ENCODE data around the gene CXCL17. TPM values are rescaled to one million over a fixed set of nuclear protein-coding genes. Genes with fewer than 3 reads are reported as not detected.

Gene CXCL17
- total and polyA plus RNA-seq, 2 experiments from 2014 or later, result 4.4 to 16.7 TPM

GRCh38 chr19:42419309-42419708 is 23.4 kb downstream of the CXCL17 start:
- Histone ChIP-seq H3K9me3 (ENCODE audit: low read depth) (no peaks in the 10 kb centered on the region), H3K4me1 (ENCODE audit: insufficient read depth) (peaks cover 11% of the 10 kb centered on the region), H3K36me3 (replicated peaks; ENCODE audit: insufficient read depth, low read depth) (no peaks in the 10 kb centered on the region), H3K4me3 (no peak overlapping the region), H3K4me2 (no peak overlapping the region), H4K20me1 (ENCODE audit: insufficient read depth, poor library complexity, severe bottlenecking) (no peaks in the 10 kb centered on the region), H2AFZ (no peak overlapping the region), H3K27me3 (no peaks in the 10 kb centered on the region), H3K9me2 (replicated peaks; ENCODE audit: insufficient read depth) (no peaks in the 10 kb centered on the region), H3K27ac (no peak overlapping the region), H3K79me2 (peaks cover 2% of the 10 kb centered on the region)
- TF ChIP-seq EZH2phosphoT487 (IDR thresholded peaks at IDR 0.05; ENCODE audit: low read depth, severe bottlenecking, unreplicated experiment), result no peak
- TF ChIP-seq, protein P1, sequence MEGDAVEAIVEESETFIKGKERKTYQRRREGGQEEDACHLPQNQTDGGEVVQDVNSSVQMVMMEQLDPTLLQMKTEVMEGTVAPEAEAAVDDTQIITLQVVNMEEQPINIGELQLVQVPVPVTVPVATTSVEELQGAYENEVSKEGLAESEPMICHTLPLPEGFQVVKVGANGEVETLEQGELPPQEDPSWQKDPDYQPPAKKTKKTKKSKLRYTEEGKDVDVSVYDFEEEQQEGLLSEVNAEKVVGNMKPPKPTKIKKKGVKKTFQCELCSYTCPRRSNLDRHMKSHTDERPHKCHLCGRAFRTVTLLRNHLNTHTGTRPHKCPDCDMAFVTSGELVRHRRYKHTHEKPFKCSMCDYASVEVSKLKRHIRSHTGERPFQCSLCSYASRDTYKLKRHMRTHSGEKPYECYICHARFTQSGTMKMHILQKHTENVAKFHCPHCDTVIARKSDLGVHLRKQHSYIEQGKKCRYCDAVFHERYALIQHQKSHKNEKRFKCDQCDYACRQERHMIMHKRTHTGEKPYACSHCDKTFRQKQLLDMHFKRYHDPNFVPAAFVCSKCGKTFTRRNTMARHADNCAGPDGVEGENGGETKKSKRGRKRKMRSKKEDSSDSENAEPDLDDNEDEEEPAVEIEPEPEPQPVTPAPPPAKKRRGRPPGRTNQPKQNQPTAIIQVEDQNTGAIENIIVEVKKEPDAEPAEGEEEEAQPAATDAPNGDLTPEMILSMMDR (IDR thresholded peaks at IDR 0.05; ENCODE audit: poor library complexity), result no peak
- no peak for TF ChIP-seq EZH2 (IDR thresholded peaks at IDR 0.05; ENCODE audit: borderline replicate concordance)
- WGBS (ENCODE audit: low lambda C conversion rate, missing lambda C conversion rate), result 85% methylated on average over 6 of the region's 6 CpGs
- no peak for DNase-seq (ENCODE audit: low spot score)

DNA sequence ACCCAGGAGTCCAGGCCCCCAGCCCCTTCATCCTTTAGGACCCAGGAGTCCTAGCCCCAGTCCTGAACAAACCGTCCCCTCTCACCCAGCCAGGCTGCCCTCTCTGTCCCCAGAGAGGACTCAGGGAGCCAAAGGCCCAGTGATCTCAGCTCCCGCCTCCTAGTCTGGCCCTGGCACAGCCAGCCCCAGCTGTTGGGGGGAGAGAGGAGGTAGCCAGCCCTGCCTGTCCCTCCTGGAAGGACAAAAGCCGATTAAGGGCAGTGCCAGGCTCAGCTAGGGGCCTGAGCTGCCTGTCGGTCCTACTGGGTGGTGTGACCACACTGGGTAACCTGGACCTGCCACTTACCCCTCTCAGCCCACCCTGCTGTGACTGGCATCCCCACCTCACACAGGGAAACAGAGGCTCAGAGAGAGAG is 30.1 kb downstream of the CXCL17 start:
- no peak for DNase-seq (ENCODE audit: low spot score)
- H2AFZ ChIP-seq, result no peak overlapping the region
- 91% methylated on average over 4 of the region's 4 CpGs for WGBS (ENCODE audit: low lambda C conversion rate, missing lambda C conversion rate)
- no peak overlapping the region for H3K4me2 ChIP-seq
- no peak overlapping the region for H3K27ac ChIP-seq
- no peaks in the 10 kb centered on the region for H3K9me2 ChIP-seq (replicated peaks; ENCODE audit: insufficient read depth)
- no peaks in the 10 kb centered on the region for H3K36me3 ChIP-seq (replicated peaks; ENCODE audit: insufficient read depth, low read depth)
- no peaks in the 10 kb centered on the region for H3K4me1 ChIP-seq (ENCODE audit: insufficient read depth)
- H3K79me2 ChIP-seq, result no peaks in the 10 kb centered on the region
- no peaks in the 10 kb centered on the region for H3K27me3 ChIP-seq
- TF ChIP-seq EZH2phosphoT487 (IDR thresholded peaks at IDR 0.05; ENCODE audit: low read depth, severe bottlenecking, unreplicated experiment) (no peak), EZH2 (IDR thresholded peaks at IDR 0.05; ENCODE audit: borderline replicate concordance) (no peak)
- TF ChIP-seq, protein P1 (IDR thresholded peaks at IDR 0.05; ENCODE audit: poor library complexity), result no peak
- H3K9me3 ChIP-seq (ENCODE audit: low read depth), result no peaks in the 10 kb centered on the region
- no peak overlapping the region for H3K4me3 ChIP-seq
- no peaks in the 10 kb centered on the region for H4K20me1 ChIP-seq (ENCODE audit: insufficient read depth, poor library complexity, severe bottlenecking)

DNA sequence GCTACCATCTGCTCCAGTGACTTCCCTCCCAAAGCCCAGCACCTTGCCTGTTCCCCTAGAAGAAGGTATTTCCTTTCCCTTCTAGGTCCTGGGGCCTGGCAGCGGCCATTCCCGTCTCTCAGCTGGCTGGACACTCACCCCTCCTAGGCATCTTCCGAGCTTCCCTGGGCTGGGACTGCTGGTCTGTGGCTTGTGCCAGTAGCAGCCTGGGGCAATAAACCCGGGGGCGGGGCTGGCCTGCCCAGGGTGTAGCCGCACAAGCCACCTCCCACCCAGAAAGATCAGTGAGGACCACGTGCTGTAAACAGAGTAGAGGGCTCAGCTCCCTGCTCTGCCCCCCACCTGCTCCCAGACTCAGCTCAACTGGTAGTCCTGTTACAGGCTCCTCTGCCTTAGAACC is 30.5 kb downstream of the CXCL17 start:
- 61% methylated on average over 7 of the region's 7 CpGs for WGBS (ENCODE audit: low lambda C conversion rate, missing lambda C conversion rate)
- no peaks in the 10 kb centered on the region for H3K79me2 ChIP-seq
- H3K36me3 ChIP-seq (replicated peaks; ENCODE audit: insufficient read depth, low read depth), result no peaks in the 10 kb centered on the region
- no peaks in the 10 kb centered on the region for H3K27me3 ChIP-seq
- no peaks in the 10 kb centered on the region for H3K9me2 ChIP-seq (replicated peaks; ENCODE audit: insufficient read depth)
- no peaks in the 10 kb centered on the region for H4K20me1 ChIP-seq (ENCODE audit: insufficient read depth, poor library complexity, severe bottlenecking)
- no peak overlapping the region for H3K27ac ChIP-seq
- no peak overlapping the region for H3K4me3 ChIP-seq
- peak; percentile 38 for DNase-seq (ENCODE audit: low spot score)
- H3K9me3 ChIP-seq (ENCODE audit: low read depth), result no peaks in the 10 kb centered on the region
- no peak overlapping the region for H2AFZ ChIP-seq
- H3K4me1 ChIP-seq (ENCODE audit: insufficient read depth), result no peaks in the 10 kb centered on the region
- no peak overlapping the region for H3K4me2 ChIP-seq
- no peak for TF ChIP-seq EZH2 (IDR thresholded peaks at IDR 0.05; ENCODE audit: borderline replicate concordance)
- TF ChIP-seq, protein P1 (IDR thresholded peaks at IDR 0.05; ENCODE audit: poor library complexity), result no peak
- TF ChIP-seq EZH2phosphoT487 (IDR thresholded peaks at IDR 0.05; ENCODE audit: low read depth, severe bottlenecking, unreplicated experiment), result no peak
